ENCODE data around the gene KIAA1328. TPM values are rescaled to one million over a fixed set of nuclear protein-coding genes. Genes with fewer than 3 reads are reported as not detected.
A peak's percentile ranks its signal among the peaks of the same experiment; 100 is the strongest.

The KIAA1328 gene
- total RNA-seq, 1 experiment from 2014 or later, result 10.2 TPM

DNA sequence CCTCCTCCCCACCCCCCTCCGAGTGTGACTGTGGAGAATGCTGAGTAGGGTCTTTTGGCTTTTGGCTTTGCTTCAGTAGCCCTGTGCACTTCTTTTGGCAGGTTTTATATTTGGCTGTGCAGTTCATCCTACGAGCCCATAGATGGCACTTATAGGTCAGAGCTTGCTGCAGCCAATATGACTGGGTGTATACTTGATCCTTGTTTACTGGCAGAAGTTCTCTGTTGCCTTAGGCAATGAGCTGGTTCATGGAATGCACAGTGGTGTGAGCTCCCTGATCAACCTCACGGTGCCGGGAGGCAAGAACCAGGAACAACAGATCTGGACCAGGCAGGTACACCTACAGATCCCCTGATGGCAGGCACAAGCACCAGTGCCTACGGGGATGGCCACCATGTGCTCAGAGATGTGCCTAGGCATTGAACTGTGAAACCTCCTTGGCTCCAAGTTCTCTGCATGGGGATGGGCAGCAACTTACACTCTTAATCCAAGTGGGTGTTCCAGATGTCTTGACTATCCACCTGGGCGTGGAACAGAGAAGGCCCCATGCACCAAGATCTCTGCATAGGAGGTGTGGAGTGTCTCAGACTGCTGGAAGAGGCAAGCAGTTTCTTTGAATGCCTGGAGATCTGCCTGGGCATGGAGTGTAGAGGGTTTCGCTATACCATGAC lies 190.4 kb downstream of the KIAA1328 start:
- H3K27ac Mint-ChIP-seq (ENCODE audit: unreplicated experiment), result no peak overlapping the region
- no TSS peak for BruUV-seq (replicated peaks)
- peaks cover 5% of the 10 kb centered on the region for H3K9me3 Mint-ChIP-seq (ENCODE audit: low read depth, unreplicated experiment)
- H3K36me3 Mint-ChIP-seq (ENCODE audit: insufficient read depth, unreplicated experiment), result no peaks in the 10 kb centered on the region
- TF ChIP-seq, protein P1, sequence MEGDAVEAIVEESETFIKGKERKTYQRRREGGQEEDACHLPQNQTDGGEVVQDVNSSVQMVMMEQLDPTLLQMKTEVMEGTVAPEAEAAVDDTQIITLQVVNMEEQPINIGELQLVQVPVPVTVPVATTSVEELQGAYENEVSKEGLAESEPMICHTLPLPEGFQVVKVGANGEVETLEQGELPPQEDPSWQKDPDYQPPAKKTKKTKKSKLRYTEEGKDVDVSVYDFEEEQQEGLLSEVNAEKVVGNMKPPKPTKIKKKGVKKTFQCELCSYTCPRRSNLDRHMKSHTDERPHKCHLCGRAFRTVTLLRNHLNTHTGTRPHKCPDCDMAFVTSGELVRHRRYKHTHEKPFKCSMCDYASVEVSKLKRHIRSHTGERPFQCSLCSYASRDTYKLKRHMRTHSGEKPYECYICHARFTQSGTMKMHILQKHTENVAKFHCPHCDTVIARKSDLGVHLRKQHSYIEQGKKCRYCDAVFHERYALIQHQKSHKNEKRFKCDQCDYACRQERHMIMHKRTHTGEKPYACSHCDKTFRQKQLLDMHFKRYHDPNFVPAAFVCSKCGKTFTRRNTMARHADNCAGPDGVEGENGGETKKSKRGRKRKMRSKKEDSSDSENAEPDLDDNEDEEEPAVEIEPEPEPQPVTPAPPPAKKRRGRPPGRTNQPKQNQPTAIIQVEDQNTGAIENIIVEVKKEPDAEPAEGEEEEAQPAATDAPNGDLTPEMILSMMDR (IDR thresholded peaks at IDR 0.05; ENCODE audit: unreplicated experiment), result peak; percentile 67
- H3K4me3 Mint-ChIP-seq (ENCODE audit: low read depth, unreplicated experiment), result no peak overlapping the region
- DNase-seq, result peak; percentile 44
- no peaks in the 10 kb centered on the region for H3K27me3 Mint-ChIP-seq (ENCODE audit: unreplicated experiment)
- no peaks in the 10 kb centered on the region for H3K4me1 Mint-ChIP-seq (ENCODE audit: low read depth, unreplicated experiment)
- CTCF ChIA-PET, result interaction anchor here (0.7 to 1.1 kb wide), 7 partner anchors 77 to 324 kb away, joined by 3 to 5 read pairs (median 4); no protein-coding TSS in a partner anchor
- intact Hi-C loops (cut with micrococcal nuclease; ENCODE audit: unreplicated experiment), result loop anchor here (5.0 kb wide), 3 partner anchors 158 to 318 kb away; no protein-coding TSS in a partner anchor

DNA sequence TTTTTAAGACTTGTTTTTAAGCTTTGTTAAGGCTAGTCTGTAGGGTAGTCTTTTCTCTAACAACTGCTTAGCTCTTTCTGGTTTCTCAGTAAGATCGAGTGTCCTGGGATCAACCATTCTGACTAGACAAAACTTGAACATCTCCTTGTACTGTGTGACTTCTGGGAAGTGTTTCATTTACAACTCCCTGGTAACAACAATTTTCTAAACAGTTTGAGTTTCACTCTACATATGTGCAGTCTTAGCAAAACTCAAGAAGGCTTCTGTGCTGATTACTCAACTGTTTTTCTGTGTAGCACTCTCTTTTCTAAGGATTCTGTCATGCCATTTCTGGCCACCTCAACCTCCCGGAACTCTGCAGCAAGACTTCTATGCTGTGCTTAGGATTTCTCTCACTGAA lies 204.5 kb downstream of the KIAA1328 start:
- peaks cover 2% of the 10 kb centered on the region for H3K9me3 Mint-ChIP-seq (ENCODE audit: low read depth, unreplicated experiment)
- H3K4me3 Mint-ChIP-seq (ENCODE audit: low read depth, unreplicated experiment), result no peak overlapping the region
- no TSS peak for BruUV-seq (replicated peaks)
- TF ChIP-seq, protein P1 (IDR thresholded peaks at IDR 0.05; ENCODE audit: unreplicated experiment), result no peak
- no peaks in the 10 kb centered on the region for H3K4me1 Mint-ChIP-seq (ENCODE audit: low read depth, unreplicated experiment)
- H3K36me3 Mint-ChIP-seq (ENCODE audit: insufficient read depth, unreplicated experiment), result no peaks in the 10 kb centered on the region
- DNase-seq, result no peak
- H3K27me3 Mint-ChIP-seq (ENCODE audit: unreplicated experiment), result no peaks in the 10 kb centered on the region
- CTCF ChIA-PET, result no interaction called here
- intact Hi-C loops (cut with micrococcal nuclease; ENCODE audit: unreplicated experiment), result no loop called here
- no peak overlapping the region for H3K27ac Mint-ChIP-seq (ENCODE audit: unreplicated experiment)

DNA sequence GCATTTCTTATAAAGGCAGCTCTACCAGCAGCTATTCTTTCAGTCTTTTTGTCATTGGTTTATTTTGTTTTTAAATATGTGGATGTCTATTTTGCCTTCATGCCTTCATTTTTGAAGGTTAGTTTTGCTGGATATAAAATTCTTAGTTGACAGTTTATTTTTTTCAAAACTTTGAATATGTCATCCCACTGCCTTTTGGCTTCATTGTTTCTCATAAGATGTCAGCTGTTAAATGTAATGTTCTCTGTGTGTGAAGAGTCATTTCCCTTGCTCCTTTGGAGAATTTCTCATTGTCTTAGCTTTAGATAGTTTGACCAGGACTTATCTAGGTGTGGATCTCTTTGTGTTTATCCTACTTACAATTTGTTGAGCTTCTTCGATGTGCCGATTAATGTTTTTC lies 213.5 kb downstream of the KIAA1328 start:
- H3K27me3 Mint-ChIP-seq (ENCODE audit: unreplicated experiment), result no peaks in the 10 kb centered on the region
- no TSS peak for BruUV-seq (replicated peaks)
- intact Hi-C loops (cut with micrococcal nuclease; ENCODE audit: unreplicated experiment), result no loop called here
- no peak for DNase-seq
- no peaks in the 10 kb centered on the region for H3K4me1 Mint-ChIP-seq (ENCODE audit: low read depth, unreplicated experiment)
- no peak overlapping the region for H3K27ac Mint-ChIP-seq (ENCODE audit: unreplicated experiment)
- no peaks in the 10 kb centered on the region for H3K36me3 Mint-ChIP-seq (ENCODE audit: insufficient read depth, unreplicated experiment)
- peaks cover 7% of the 10 kb centered on the region for H3K9me3 Mint-ChIP-seq (ENCODE audit: low read depth, unreplicated experiment)
- TF ChIP-seq, protein P1 (IDR thresholded peaks at IDR 0.05; ENCODE audit: unreplicated experiment), result no peak
- no peak overlapping the region for H3K4me3 Mint-ChIP-seq (ENCODE audit: low read depth, unreplicated experiment)
- CTCF ChIA-PET, result no interaction called here

DNA sequence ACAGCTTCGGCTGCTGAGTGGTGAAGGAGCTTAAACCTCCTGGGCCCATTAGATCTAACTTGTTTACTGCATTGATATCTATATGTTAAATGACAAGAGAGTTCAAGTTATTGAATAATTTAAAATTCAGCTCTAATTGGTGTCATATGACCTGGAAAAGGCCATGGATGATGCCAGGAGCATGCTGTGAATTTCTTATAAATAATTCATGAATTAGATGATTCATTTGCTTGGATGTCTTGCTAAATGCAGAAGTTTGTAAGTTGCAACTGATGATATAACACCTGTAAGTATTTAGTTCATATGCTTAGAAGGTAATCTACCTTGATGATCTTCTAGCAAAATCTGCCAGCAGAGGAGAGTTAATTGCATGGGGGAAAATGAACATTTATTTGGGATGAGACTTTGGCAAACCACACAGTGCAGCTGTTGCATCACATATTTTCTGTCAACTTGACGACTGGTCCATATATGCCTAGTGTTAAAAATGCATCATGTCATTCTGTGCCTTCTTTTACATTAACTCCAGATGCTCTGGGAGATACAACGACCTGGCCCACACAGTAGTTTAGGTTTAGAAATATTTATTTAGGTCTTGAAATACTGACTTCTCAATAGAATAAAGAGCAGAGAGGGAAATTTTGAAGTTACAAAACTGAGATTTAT lies 226.3 kb downstream of the KIAA1328 start:
- Mint-ChIP-seq H3K4me3 (ENCODE audit: low read depth, unreplicated experiment) (no peak overlapping the region), H3K9me3 (ENCODE audit: low read depth, unreplicated experiment) (no peaks in the 10 kb centered on the region), H3K36me3 (ENCODE audit: insufficient read depth, unreplicated experiment) (no peaks in the 10 kb centered on the region), H3K27ac (ENCODE audit: unreplicated experiment) (no peak overlapping the region), H3K4me1 (ENCODE audit: low read depth, unreplicated experiment) (no peaks in the 10 kb centered on the region), H3K27me3 (ENCODE audit: unreplicated experiment) (no peaks in the 10 kb centered on the region)
- TF ChIP-seq, protein P1 (IDR thresholded peaks at IDR 0.05; ENCODE audit: unreplicated experiment), result no peak
- intact Hi-C loops (cut with micrococcal nuclease; ENCODE audit: unreplicated experiment), result no loop called here
- CTCF ChIA-PET, result no interaction called here
- DNase-seq, result no peak
- BruUV-seq (replicated peaks), result no TSS peak

Measured in Calu3 (cell line).